ENCODE results near the gene MAD2L2.

DNA sequence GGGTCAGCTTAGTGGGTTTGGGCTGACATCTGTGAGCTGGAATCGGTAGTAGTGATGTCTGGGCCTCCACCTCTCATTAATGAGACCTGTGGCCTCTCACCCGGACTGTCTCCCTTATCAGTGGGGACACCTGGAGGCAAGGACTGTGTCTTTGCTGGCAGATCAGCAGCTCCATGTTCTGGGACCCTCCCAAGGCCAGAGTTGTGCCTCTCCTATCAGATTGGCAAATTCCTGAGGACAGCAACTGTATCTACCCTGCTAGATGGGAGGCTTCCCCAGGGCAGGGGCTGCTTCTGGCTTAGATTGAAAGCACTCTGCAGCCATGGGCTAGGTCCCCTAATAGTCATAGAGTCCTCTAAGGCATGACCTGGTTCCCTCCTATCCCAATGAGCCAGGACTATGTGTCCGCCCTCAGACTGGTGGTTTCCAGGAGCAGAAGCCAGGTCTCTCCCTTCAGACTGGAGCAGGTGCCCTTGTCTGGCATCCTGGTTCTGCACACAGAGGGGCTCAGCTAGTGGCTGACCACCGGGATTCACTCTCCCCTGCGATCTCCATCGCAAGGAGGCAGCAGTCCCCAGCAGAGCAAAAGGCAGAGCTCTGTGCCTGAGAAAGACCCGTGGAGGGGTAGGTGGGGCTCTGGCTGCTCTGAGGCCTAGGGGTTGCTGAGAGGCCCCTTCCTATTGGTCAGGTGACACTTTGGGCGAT, 16.4 kb upstream of the MAD2L2 start:
- no peak for TF ChIP-seq CTCF (IDR thresholded peaks at IDR 0.05)
- no peak for TF ChIP-seq POLR2A (IDR thresholded peaks at IDR 0.05)

Measured in transverse colon (tissue), 3 donors.